GM12878 (cell line): Measurements from ENCODE around the gene SUSD1. TPM values are rescaled to one million over a fixed set of nuclear protein-coding genes. Genes with fewer than 3 reads are reported as not detected.

Experiments
- CHD4 ChIP-seq: fragments of 200-600 bp; sonication (generic); IDR thresholded peaks from 2 replicates; pipeline ENCODE4 v1.6.1; 2016; ENCODE audit warnings: mild to moderate bottlenecking
- GATAD2B ChIP-seq: fragments of 450-650 bp; conservative IDR thresholded peaks from 2 replicates; pipeline ENCODE4 v1.6.1; 2017; ENCODE audit warnings: low read depth, mild to moderate bottlenecking, moderate library complexity
- HDAC2 ChIP-seq: fragments of 200-600 bp; sonication (generic); IDR thresholded peaks from 2 replicates; pipeline ENCODE4 v1.6.1; 2017
- PAX5 ChIP-seq: IDR thresholded peaks from 2 replicates; pipeline ENCODE4 v1.6.1; 2011; ENCODE audit warnings: low read depth, low read length, borderline replicate concordance
- RFX5 ChIP-seq: IDR thresholded peaks from 2 replicates; pipeline ENCODE4 v1.6.1; 2011; ENCODE audit warnings: low read depth, low read length, improper control_type of control experiment
- polyA plus RNA-seq, 11 experiments: library from polyadenylated mRNA; depleted of rRNA in 4 of 11; unstranded in 6 of 11; stranded (reverse) in 5 of 11; fragments of >200 nt; fragmentation: Nextera tagmentation in 4 of 11; fragmentation: Illumina TruSeq in 1 of 11; extraction: Ambion mirVana in 4 of 11; extraction: Trizol in 1 of 11; gene quantifications; 1 replicate in 1 of 11; 2 replicates in 10 of 11; pipeline versions ENCODE4 v1.2.1 to v1.2.3, GENCODE V29; 2011 to 2016; ENCODE audit warnings: inconsistent platforms in 2 of 11, missing spikeins in 2 of 11, low read depth in 1 of 11
- total RNA-seq, 4 experiments: library from RNA; depleted of rRNA in 3 of 4; stranded (reverse); fragments of >200 nt in 3 of 4; fragmentation: Illumina TruSeq in 1 of 4; extraction: Trizol in 1 of 4; gene quantifications; 2 replicates each; pipeline versions ENCODE4 v1.2.1 to v1.2.3, GENCODE V29; 2013 to 2021
- TF ChIP-seq, protein P1 (sequence below): IDR thresholded peaks from 2 replicates; pipeline ENCODE4 v1.6.1; 2011; ENCODE audit warnings: borderline replicate concordance, low read depth, mild to moderate bottlenecking, moderate library complexity, mixed read lengths, low read length; ENCODE audit not compliant: insufficient read depth; ENCODE audit errors: extremely low read length
- TF ChIP-seq, protein P2 (sequence below): IDR thresholded peaks from 2 replicates; pipeline ENCODE4 v1.6.1; 2012; ENCODE audit warnings: mild to moderate bottlenecking, low read depth, low read length
- TF ChIP-seq, protein P3 (sequence below): fragments of 450-650 bp; IDR thresholded peaks from 2 replicates; pipeline ENCODE4 v1.6.1; 2017; ENCODE audit warnings: mild to moderate bottlenecking

Gene SUSD1
- total and polyA plus RNA-seq, 10 of the 15 experiments (the other 5 are each of a cell fraction or from before 2014, with no cell fraction given), result 6.7 to 20.8 (median 13.2) TPM

DNA sequence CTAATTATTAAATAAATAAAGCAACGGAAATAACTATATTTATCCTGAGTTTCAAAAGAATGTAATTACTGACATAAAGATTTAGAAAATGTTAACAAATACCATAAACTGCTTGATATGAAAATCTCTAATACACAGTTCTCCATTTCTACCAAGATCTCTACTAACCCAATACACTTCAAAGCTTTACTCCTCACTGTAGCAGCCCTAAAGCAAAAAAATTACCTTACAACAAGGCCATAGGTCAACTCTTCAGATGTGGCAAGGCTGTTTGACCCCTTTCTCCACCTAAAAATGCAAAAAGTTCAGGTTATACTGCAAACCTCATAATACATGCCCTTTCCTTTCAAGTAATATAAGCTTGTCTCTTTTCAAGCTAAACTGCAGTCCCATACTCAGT lies 181.8 kb downstream of the SUSD1 start (continued):
- TF ChIP-seq, protein P1, sequence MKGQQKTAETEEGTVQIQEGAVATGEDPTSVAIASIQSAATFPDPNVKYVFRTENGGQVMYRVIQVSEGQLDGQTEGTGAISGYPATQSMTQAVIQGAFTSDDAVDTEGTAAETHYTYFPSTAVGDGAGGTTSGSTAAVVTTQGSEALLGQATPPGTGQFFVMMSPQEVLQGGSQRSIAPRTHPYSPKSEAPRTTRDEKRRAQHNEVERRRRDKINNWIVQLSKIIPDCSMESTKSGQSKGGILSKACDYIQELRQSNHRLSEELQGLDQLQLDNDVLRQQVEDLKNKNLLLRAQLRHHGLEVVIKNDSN, result no peak
- TF ChIP-seq PAX5 (no peak), RFX5 (no peak), HDAC2 (no peak), GATAD2B (no peak), CHD4 (no peak)
- TF ChIP-seq, protein P2, sequence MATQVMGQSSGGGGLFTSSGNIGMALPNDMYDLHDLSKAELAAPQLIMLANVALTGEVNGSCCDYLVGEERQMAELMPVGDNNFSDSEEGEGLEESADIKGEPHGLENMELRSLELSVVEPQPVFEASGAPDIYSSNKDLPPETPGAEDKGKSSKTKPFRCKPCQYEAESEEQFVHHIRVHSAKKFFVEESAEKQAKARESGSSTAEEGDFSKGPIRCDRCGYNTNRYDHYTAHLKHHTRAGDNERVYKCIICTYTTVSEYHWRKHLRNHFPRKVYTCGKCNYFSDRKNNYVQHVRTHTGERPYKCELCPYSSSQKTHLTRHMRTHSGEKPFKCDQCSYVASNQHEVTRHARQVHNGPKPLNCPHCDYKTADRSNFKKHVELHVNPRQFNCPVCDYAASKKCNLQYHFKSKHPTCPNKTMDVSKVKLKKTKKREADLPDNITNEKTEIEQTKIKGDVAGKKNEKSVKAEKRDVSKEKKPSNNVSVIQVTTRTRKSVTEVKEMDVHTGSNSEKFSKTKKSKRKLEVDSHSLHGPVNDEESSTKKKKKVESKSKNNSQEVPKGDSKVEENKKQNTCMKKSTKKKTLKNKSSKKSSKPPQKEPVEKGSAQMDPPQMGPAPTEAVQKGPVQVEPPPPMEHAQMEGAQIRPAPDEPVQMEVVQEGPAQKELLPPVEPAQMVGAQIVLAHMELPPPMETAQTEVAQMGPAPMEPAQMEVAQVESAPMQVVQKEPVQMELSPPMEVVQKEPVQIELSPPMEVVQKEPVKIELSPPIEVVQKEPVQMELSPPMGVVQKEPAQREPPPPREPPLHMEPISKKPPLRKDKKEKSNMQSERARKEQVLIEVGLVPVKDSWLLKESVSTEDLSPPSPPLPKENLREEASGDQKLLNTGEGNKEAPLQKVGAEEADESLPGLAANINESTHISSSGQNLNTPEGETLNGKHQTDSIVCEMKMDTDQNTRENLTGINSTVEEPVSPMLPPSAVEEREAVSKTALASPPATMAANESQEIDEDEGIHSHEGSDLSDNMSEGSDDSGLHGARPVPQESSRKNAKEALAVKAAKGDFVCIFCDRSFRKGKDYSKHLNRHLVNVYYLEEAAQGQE, result no peak
- TF ChIP-seq, protein P3, sequence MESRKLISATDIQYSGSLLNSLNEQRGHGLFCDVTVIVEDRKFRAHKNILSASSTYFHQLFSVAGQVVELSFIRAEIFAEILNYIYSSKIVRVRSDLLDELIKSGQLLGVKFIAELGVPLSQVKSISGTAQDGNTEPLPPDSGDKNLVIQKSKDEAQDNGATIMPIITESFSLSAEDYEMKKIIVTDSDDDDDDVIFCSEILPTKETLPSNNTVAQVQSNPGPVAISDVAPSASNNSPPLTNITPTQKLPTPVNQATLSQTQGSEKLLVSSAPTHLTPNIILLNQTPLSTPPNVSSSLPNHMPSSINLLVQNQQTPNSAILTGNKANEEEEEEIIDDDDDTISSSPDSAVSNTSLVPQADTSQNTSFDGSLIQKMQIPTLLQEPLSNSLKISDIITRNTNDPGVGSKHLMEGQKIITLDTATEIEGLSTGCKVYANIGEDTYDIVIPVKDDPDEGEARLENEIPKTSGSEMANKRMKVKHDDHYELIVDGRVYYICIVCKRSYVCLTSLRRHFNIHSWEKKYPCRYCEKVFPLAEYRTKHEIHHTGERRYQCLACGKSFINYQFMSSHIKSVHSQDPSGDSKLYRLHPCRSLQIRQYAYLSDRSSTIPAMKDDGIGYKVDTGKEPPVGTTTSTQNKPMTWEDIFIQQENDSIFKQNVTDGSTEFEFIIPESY, result no peak
- TF ChIP-seq, all 136 proteins: peak for 3
